GM23338 (cell line): ENCODE data around the gene PKP3.

ENCODE experiments used
- CREB1 ChIP-seq: fragments of 250-450 bp; sonication (Bioruptor Pico); IDR thresholded peaks from 2 replicates; pipeline ENCODE4 v1.5.0; 2020; ENCODE audit warnings: low read depth, mild to moderate bottlenecking, moderate library complexity
- CTCF ChIP-seq, 2 experiments: fragments of 200-600 bp in 1 of 2; sonication (generic) in 1 of 2; conservative IDR thresholded peaks; 2 replicates each; pipeline versions ENCODE4 v1.5.1 to v1.6.1; 2016 to 2017; ENCODE audit warnings: antibody characterized with exemption in 2 of 2, low read depth in 2 of 2, mild to moderate bottlenecking in 2 of 2, moderate library complexity in 1 of 2
- ETS1 ChIP-seq: IDR thresholded peaks from 2 replicates; pipeline ENCODE4 v1.6.1; 2016; ENCODE audit warnings: antibody characterized with exemption
- EZH2 ChIP-seq: fragments of 200-600 bp; sonication (generic); IDR thresholded peaks from one replicate; pipeline ENCODE4 v1.8.0; 2017; ENCODE audit warnings: antibody characterized with exemption, mild to moderate bottlenecking, low read depth; ENCODE audit not compliant: unreplicated experiment
- EZH2phosphoT487 ChIP-seq: fragments of 200-600 bp; sonication (generic); IDR thresholded peaks from one replicate; pipeline ENCODE4 v1.8.1; 2018; ENCODE audit warnings: antibody characterized with exemption; ENCODE audit not compliant: unreplicated experiment
- JUNB ChIP-seq: IDR thresholded peaks from one replicate; pipeline ENCODE4 v1.6.1; 2016; ENCODE audit warnings: antibody characterized with exemption; ENCODE audit not compliant: unreplicated experiment
- NANOG ChIP-seq: IDR thresholded peaks from 2 replicates; pipeline ENCODE4 v1.6.1; 2016; ENCODE audit warnings: antibody characterized with exemption, borderline replicate concordance
- POLR2AphosphoS5 ChIP-seq: IDR thresholded peaks from 2 replicates; pipeline ENCODE4 v1.6.1; 2016; ENCODE audit warnings: antibody characterized with exemption, low read depth
- REST ChIP-seq: IDR thresholded peaks from one replicate; pipeline ENCODE4 v1.6.1; 2018; ENCODE audit warnings: antibody characterized with exemption; ENCODE audit not compliant: unreplicated experiment
- ZNF114 ChIP-seq: fragments of 250-450 bp; sonication (Bioruptor Pico); IDR thresholded peaks from 2 replicates; pipeline ENCODE4 v1.5.0; 2020; ENCODE audit warnings: mild to moderate bottlenecking, moderate library complexity
- ZNF462 ChIP-seq: fragments of 250-450 bp; sonication (Bioruptor Pico); IDR thresholded peaks from 2 replicates; pipeline ENCODE4 v1.5.0; 2020; ENCODE audit warnings: mild to moderate bottlenecking, moderate library complexity

GRCh38 chr11:368414-369335, 25.3 kb upstream of the PKP3 start:
- TF ChIP-seq EZH2 (no peak), CTCF (conservative IDR thresholded peaks at IDR 0.05; ENCODE audit: low read depth in 2 of 2) (no peak), POLR2AphosphoS5 (no peak), ZNF462 (no peak), EZH2phosphoT487 (no peak), JUNB (no peak), REST (no peak), CREB1 (CRISPR knock-in tag) (no peak), NANOG (no peak), ETS1 (no peak), ZNF114 (CRISPR knock-in tag) (no peak)
